ENCODE measurements around the gene ZNF846.

DNA sequence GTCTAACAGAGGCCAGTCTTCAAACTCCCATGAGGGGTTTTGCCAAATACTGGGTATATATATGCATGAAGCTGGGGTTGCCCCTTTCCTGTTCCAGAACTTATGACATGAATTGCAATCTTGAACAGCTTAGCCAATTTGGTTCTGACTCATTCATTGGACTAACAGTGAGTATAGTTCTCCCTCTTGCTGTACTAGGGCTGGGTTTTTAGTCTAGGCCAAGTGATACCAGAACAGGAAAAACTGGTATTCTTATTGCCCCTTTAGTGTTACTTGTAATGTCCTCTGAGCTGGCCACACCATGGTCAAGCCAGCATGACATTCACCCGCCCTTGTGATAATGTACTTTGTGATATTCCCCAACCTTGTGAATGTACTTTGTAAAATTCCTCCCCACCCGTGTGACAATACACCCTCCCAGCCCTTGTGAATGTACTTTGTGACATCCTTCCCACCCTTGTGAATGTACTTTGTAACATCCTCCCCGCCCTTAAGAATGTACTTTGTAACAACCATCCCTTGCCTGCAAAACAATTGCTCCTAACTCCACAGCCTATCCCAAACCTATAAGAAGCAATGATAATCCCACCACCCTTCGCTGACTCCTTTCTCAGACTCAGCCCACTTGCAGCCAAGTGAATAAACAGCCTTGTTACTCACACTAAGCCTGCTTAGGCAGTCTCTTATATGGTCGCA, 26.9 kb downstream of the ZNF846 start:
- TF ChIP-seq, protein P1, sequence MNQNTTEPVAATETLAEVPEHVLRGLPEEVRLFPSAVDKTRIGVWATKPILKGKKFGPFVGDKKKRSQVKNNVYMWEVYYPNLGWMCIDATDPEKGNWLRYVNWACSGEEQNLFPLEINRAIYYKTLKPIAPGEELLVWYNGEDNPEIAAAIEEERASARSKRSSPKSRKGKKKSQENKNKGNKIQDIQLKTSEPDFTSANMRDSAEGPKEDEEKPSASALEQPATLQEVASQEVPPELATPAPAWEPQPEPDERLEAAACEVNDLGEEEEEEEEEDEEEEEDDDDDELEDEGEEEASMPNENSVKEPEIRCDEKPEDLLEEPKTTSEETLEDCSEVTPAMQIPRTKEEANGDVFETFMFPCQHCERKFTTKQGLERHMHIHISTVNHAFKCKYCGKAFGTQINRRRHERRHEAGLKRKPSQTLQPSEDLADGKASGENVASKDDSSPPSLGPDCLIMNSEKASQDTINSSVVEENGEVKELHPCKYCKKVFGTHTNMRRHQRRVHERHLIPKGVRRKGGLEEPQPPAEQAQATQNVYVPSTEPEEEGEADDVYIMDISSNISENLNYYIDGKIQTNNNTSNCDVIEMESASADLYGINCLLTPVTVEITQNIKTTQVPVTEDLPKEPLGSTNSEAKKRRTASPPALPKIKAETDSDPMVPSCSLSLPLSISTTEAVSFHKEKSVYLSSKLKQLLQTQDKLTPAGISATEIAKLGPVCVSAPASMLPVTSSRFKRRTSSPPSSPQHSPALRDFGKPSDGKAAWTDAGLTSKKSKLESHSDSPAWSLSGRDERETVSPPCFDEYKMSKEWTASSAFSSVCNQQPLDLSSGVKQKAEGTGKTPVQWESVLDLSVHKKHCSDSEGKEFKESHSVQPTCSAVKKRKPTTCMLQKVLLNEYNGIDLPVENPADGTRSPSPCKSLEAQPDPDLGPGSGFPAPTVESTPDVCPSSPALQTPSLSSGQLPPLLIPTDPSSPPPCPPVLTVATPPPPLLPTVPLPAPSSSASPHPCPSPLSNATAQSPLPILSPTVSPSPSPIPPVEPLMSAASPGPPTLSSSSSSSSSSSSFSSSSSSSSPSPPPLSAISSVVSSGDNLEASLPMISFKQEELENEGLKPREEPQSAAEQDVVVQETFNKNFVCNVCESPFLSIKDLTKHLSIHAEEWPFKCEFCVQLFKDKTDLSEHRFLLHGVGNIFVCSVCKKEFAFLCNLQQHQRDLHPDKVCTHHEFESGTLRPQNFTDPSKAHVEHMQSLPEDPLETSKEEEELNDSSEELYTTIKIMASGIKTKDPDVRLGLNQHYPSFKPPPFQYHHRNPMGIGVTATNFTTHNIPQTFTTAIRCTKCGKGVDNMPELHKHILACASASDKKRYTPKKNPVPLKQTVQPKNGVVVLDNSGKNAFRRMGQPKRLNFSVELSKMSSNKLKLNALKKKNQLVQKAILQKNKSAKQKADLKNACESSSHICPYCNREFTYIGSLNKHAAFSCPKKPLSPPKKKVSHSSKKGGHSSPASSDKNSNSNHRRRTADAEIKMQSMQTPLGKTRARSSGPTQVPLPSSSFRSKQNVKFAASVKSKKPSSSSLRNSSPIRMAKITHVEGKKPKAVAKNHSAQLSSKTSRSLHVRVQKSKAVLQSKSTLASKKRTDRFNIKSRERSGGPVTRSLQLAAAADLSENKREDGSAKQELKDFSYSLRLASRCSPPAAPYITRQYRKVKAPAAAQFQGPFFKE (tag by site-specific recombination; IDR thresholded peaks at IDR 0.05; ENCODE audit: borderline replicate concordance) = no peak
- TF ChIP-seq GLI2 (tag by site-specific recombination; IDR thresholded peaks at IDR 0.05; ENCODE audit: borderline replicate concordance, low read depth) (no peak), ZNF24 (tag by site-specific recombination; IDR thresholded peaks at IDR 0.05) (no peak), ZNF184 (tag by site-specific recombination; IDR thresholded peaks at IDR 0.05) (no peak), YY1 (tag by site-specific recombination; IDR thresholded peaks at IDR 0.05) (no peak), SCRT2 (tag by site-specific recombination; IDR thresholded peaks at IDR 0.05) (no peak), ZNF274 (IDR thresholded peaks at IDR 0.05; ENCODE audit: low read length) (no peak), ZNF274 (tag by site-specific recombination; IDR thresholded peaks at IDR 0.05; ENCODE audit: borderline replicate concordance) (no peak)
- TF ChIP-seq, protein P2, sequence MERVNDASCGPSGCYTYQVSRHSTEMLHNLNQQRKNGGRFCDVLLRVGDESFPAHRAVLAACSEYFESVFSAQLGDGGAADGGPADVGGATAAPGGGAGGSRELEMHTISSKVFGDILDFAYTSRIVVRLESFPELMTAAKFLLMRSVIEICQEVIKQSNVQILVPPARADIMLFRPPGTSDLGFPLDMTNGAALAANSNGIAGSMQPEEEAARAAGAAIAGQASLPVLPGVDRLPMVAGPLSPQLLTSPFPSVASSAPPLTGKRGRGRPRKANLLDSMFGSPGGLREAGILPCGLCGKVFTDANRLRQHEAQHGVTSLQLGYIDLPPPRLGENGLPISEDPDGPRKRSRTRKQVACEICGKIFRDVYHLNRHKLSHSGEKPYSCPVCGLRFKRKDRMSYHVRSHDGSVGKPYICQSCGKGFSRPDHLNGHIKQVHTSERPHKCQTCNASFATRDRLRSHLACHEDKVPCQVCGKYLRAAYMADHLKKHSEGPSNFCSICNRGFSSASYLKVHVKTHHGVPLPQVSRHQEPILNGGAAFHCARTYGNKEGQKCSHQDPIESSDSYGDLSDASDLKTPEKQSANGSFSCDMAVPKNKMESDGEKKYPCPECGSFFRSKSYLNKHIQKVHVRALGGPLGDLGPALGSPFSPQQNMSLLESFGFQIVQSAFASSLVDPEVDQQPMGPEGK (tag by site-specific recombination; IDR thresholded peaks at IDR 0.05) = no peak
- TF ChIP-seq, protein P3, sequence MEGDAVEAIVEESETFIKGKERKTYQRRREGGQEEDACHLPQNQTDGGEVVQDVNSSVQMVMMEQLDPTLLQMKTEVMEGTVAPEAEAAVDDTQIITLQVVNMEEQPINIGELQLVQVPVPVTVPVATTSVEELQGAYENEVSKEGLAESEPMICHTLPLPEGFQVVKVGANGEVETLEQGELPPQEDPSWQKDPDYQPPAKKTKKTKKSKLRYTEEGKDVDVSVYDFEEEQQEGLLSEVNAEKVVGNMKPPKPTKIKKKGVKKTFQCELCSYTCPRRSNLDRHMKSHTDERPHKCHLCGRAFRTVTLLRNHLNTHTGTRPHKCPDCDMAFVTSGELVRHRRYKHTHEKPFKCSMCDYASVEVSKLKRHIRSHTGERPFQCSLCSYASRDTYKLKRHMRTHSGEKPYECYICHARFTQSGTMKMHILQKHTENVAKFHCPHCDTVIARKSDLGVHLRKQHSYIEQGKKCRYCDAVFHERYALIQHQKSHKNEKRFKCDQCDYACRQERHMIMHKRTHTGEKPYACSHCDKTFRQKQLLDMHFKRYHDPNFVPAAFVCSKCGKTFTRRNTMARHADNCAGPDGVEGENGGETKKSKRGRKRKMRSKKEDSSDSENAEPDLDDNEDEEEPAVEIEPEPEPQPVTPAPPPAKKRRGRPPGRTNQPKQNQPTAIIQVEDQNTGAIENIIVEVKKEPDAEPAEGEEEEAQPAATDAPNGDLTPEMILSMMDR (tag by site-specific recombination; IDR thresholded peaks at IDR 0.05) = no peak
- TF ChIP-seq, protein P4, sequence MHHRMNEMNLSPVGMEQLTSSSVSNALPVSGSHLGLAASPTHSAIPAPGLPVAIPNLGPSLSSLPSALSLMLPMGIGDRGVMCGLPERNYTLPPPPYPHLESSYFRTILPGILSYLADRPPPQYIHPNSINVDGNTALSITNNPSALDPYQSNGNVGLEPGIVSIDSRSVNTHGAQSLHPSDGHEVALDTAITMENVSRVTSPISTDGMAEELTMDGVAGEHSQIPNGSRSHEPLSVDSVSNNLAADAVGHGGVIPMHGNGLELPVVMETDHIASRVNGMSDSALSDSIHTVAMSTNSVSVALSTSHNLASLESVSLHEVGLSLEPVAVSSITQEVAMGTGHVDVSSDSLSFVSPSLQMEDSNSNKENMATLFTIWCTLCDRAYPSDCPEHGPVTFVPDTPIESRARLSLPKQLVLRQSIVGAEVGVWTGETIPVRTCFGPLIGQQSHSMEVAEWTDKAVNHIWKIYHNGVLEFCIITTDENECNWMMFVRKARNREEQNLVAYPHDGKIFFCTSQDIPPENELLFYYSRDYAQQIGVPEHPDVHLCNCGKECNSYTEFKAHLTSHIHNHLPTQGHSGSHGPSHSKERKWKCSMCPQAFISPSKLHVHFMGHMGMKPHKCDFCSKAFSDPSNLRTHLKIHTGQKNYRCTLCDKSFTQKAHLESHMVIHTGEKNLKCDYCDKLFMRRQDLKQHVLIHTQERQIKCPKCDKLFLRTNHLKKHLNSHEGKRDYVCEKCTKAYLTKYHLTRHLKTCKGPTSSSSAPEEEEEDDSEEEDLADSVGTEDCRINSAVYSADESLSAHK (tag by site-specific recombination; IDR thresholded peaks at IDR 0.05) = no peak
- TF ChIP-seq, protein P5, sequence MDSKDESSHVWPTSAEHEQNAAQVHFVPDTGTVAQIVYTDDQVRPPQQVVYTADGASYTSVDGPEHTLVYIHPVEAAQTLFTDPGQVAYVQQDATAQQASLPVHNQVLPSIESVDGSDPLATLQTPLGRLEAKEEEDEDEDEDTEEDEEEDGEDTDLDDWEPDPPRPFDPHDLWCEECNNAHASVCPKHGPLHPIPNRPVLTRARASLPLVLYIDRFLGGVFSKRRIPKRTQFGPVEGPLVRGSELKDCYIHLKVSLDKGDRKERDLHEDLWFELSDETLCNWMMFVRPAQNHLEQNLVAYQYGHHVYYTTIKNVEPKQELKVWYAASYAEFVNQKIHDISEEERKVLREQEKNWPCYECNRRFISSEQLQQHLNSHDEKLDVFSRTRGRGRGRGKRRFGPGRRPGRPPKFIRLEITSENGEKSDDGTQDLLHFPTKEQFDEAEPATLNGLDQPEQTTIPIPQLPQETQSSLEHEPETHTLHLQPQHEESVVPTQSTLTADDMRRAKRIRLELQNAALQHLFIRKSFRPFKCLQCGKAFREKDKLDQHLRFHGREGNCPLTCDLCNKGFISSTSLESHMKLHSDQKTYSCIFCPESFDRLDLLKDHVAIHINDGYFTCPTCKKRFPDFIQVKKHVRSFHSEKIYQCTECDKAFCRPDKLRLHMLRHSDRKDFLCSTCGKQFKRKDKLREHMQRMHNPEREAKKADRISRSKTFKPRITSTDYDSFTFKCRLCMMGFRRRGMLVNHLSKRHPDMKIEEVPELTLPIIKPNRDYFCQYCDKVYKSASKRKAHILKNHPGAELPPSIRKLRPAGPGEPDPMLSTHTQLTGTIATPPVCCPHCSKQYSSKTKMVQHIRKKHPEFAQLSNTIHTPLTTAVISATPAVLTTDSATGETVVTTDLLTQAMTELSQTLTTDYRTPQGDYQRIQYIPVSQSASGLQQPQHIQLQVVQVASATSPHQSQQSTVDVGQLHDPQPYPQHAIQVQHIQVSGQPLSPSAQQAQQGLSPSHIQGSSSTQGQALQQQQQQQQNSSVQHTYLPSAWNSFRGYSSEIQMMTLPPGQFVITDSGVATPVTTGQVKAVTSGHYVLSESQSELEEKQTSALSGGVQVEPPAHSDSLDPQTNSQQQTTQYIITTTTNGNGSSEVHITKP (tag by site-specific recombination; IDR thresholded peaks at IDR 0.05) = no peak
